Hepatocyte (in vitro differentiated cells): ENCODE data around the gene MAP3K8.

Experiments used
- CTCF ChIP-seq: fragments of 200-600 bp; sonication (generic); IDR thresholded peaks from 2 replicates; pipeline ENCODE4 v1.5.1; 2016; ENCODE audit warnings: antibody characterized with exemption, mild to moderate bottlenecking; ENCODE audit not compliant: poor library complexity
- EZH2phosphoT487 ChIP-seq: fragments of 200-600 bp; sonication (generic); IDR thresholded peaks from one replicate; pipeline ENCODE4 v1.6.1; 2018; ENCODE audit warnings: antibody characterized with exemption, mild to moderate bottlenecking, low read depth, moderate library complexity; ENCODE audit not compliant: unreplicated experiment, severe bottlenecking

- TF ChIP-seq CTCF, result no peak
- no peak for TF ChIP-seq EZH2phosphoT487
Measured at GRCh38 chr10:30493609-30494530, 59.9 kb downstream of the MAP3K8 start.
